Central memory CD4-positive, alpha-beta T cell (primary cell): ENCODE results near the gene DAAM2.

Experiments
- DNase-seq: peaks from one replicate; pipeline ENCODE4 v3.0.0; 2022
- total RNA-seq, 3 experiments: gene quantifications; one replicate each; lab custom pipeline; 2026; lab: John Stamatoyannopoulos, UW

Gene DAAM2
- total RNA-seq, result 0 to 0.19 (median 0) reads per million in 3 experiments

DNA sequence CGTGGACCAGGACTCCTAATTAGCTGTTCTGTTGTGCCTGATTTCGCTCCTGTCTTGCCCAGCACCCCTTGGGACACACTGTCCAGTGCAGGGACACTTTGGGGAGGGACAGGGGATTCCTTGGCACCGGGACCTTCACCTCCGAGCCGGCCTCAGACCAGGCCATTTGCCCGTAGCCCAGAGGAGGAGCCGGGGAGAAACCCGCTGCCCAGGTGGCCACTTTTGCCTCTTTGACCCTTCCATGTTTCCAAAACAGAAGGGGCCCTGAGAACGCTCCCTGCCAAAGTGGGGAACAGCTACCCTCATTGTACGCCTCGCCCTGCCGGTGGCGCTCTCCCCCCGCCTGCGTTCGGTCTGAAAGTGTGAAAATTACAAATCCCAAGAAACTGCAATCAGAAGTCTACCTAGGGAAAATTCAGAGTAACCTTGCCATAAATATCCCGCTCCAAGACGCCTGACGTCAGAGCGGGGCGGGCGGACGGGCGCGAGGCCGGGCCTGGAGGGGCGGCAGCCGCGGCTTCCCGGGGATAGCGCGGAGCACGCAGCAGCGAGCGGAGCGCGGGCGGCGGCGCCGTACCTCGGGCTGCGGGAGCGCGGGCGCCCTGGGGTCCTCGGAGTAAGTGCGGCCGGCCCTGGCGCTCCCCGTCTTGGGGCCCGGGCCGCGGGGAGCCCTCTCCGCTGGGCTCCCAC, at the start of gene DAAM2:
TSS of gene DAAM2 (plus strand) at position 527 of the 690 bp plus-strand sequence. CDS start 63,927 bp downstream, outside the sequence.
- no peak for DNase-seq

DNA sequence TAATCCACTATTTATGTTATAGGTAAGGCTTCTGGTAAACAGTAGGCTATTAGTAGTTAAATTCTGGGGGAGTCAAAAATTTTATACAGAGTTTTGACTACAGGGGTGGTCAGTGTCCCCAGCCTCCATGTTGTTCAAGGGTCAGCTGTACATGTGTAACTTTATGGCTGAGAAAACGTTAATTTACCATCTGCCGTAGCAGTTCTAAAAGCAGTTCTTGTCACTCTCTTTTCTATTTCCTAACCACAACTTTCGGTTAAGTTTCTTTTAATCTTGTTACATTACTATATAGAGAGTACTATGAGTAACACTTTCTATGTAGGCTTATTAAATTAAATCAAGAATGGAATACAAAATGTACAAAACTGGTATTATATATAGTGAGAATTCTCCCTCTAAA, 45.4 kb upstream of the DAAM2 start:
- DNase-seq, result no peak

DNA sequence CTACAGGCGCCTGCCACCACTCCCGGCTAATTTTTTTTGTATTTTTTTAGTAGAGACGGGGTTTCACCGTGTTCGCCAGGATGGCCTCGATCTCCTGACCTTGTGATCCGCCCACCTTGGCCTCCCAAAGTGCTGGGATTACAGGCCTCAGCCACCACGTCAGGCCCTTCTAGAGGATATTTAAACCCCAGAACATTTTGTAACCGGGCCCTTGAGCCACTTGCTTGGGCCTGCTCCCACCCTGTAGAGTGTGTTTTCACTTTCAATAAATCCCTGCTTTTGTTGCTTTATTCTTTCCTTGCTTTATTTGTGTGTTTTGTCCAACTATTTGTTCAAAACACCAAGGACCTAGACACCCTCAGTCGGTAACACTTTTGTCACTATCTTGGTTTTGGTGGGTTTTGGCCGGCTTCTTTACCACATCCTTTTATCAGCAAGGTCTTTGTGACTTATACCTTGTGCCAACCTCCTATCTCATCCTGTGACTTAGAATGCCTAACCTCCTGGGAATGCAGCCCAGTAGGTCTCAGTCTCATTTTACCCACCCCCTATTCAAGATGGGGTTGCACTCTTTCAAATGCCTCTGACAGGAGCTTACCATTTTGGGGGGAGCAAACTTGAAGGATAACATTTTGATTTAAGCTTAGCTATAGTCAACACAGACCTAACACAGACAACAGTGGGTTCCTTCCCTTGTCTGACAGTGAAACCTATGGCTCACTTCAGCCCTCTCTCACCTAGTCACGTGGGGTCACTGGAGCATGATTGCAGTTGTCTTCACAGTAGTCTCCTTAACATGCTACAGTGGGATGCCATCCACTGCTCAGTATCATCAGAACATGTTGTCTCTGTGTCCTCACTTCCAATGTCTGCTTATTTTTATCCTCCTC, 39.1 kb upstream of the DAAM2 start:
- DNase-seq, result no peak

DNA sequence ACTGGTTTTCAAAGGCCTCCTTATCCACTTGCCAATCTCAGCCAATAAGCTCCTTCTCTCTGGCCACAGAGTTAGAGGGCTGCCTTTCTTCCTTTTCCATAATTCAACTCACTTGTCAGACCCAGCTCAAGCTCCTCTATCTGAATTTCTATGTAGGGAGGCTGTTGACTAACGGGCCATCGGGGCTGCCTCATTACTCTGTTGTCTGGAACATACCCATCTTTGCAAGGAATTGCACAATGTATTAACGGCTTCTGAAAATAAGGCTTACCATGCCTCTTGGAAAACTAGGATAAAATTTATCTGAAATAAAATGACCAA, 38.5 kb upstream of the DAAM2 start:
- no peak for DNase-seq

DNA sequence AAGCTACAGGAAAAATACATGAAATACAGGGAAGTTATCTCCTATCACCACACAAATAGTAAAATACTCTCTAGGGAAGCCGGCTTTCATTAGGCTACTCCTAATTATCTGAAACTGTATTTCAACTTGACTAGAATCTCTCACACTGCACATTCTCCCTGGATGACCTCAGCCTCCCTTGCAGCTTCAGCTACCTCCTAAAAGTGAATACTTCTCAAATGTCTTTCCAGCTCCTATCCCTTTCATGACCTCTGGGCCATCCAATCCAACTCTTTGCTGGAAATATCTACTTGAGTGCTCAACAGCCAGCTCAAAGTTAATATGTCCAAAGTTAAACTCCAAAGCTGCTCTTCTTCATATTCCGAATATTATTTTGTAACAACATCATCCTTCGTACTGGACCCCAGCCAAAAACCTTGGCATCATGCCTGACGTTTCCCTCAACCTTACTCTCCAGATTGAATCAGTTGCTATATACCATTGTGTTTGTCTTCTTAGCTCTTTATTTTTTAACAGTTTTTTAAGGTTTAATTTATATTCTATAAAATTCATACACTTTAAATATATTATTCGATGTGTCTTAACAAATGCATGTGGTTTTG, 37.6 kb upstream of the DAAM2 start:
- no peak for DNase-seq

DNA sequence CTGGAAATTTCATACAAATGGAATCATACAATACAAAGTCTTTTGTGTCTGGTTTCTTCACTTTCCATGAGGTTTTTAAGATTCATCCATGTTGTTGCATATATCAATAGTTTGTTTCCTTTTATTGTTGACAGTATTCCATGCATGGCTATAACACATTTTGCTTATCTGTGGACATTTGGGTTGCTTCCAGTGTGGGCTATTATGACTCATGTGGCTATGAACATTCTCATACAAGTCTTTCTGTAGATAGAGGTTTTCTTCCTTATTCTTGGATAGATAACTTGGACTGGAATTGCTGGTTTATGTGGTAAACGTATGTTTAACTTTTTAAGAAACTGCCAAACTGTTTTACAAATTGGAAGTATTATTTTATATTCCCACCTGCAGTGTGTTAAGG, 36.9 kb upstream of the DAAM2 start:
- DNase-seq, result no peak

DNA sequence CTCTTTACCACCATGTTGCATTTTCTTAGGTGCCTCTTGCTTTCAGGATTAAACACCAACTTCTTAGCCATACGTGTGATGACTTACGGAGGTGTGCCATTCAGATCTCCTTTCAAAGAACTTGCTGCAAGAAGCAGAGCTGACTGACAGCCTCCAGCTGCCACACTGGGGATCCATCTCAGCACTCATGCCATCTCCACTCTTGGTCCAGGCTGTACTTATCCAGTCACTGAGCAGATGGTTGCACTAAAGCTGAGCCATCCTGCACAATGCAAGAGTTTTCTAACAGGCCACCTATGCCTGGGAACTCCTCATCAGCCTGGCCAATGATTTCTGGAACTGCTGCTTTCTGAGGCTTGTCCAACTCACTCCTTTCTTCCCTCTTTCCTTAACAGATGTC, 35.6 kb upstream of the DAAM2 start:
- DNase-seq, result no peak

DNA sequence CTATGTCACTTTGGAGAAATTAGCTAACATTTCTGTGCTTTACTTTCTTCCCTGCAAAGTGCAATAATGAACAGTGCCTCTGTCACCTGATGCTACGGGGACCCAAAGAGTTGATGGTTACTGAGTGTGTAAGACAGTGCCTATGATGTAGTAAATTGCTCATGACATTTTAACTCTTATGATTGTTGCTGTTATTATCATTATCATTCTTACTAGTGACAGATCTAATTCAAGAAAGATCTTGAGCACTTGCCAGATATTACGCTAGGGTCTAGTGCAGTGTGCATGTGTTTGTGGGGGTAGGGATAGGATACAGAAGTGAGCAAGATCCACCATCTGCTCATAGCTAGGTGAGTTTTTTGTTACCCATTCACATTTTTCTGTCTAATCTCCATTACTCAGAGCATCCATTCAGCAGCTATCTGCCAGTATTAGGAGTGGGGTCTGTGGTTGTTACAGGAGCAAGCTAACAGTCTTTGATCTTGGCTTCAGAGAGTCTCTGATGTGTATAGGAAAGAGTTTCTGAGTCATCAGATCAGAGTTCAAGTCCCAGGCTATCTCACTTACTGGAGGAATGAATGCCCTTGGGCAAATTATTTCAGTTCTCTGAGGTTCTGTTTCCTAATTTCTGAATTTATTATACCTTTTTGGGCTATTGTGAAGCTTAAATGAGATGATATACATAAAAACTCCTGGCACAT, 33.1 kb upstream of the DAAM2 start:
- DNase-seq, result no peak

DNA sequence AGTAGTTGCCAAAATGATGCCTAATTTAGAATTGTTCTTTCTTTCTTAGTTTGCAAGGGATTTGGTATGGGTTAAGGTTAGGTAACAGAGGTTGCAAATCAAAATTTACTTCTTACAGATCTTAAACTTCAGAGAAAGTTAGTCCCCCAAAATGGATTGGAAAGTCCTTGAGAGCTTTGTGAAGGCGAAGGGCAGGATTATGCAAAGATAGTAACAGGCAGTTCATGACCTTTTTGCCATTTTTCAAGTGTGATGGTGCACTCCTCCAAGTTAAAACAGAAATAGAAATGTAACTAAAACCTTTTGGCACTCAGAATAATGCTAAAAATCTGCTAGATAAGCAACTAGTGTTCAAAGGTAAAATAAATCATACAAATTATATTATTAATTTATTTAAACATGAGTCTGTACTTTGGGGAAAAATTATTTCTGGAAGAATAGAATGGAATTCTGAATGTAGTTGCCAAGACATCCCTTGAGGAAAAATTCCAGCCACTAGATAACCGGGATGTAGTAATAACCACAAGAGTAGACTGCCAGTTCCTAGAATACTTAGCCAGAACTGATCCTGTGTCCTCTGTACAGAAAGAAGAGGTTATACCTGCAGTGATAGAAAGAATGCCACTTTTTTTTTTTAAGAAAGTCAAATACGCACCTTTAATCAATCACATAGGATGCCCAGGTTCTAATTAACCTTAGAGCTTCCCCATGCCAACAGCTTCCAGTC, 31.8 kb upstream of the DAAM2 start:
- DNase-seq, result no peak

DNA sequence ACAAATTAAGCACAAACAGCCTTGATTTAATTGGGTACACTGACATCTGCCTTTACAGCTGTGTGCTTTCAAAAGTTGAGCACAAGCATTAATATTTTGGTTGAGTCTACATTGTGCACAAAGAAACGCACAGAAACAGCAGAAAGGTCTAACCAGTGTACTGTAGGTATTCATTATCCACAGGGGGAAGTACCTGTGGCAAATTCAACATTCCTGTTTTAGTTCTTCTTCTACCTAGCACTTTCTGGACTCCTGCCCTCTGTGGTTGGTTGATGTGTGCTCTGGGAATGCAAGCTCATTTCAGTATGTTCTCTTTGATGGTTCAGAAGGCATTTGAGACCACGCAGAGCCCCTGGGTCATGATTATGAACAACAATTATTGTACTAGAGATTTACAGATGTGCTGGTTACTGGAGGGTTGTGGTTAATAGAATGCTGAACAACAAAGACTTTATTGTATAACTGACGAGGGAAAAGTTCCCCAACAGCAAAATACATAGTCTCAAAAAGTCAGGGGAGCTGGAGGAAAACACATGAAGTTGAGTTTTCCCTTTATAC, 26.6 kb upstream of the DAAM2 start:
- DNase-seq, result no peak

DNA sequence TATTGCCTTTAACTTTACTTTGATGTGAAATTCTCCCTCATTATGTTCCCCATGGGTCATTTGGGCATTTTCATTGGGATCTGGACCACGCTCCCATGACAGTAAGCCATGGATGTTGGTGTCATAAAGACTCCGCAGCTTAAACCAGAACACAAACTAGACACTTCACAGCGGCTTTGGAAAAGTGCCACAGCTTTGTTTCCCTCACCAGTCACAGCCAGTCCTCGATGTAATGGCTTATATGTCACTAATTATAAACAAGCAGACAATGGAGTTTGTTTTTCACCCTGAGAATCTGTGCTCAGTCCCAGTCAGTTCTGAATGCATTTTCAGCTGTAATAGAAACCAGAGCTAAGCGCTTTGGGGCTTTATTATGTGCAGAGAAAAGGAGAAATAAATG, 23.2 kb upstream of the DAAM2 start:
- no peak for DNase-seq

DNA sequence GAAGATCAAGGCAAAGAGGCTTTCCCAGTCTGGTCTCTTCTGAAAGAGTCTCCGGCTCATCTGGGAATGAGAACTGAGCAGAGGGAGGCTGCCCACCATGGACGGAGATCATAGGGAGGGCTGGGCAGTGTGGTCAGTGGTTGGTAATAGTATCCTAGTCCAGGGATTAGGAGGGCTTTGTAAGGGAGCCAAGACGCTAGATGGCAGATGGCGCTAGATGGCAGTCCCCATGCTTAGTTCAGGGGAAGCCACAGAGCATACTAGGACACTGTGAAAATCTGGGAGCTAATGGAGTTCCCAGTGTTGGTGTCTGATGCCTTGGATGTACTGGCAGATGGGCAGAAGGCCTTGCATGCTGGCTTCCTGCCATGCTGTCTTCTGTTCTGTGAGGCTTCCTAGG, 21.7 kb upstream of the DAAM2 start:
- DNase-seq, result no peak

DNA sequence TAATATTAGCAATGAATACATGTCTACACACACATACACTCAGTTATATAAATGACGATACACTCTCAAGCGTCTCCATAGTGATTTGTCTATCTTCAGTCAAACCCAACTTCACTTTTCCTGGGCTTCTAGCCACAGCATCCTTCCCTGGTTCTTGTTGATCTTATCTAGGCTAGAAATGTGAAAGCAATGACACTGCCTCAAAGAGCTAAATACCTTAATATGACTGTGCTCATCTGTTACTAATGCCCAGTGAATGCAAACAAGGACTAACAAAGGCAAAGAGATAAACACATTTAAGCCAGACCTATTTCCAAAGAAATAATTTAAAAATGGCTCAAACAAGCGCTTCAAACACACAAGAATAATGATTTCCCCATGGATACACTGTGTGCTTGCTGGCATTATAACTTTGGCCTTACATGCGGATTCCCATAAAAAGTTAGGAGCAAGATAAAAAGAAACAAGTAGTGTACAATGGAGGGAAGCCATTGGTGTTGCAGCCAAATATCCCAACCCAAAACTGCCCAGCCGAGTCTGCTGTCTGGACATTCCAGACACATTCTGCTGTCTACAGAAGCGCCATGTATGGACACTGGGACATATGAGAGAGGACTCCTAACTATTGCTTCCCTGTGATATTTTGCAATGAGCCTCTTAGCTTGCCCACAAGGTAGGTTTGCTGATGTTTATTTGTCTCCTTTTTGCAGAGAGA, 19.5 kb upstream of the DAAM2 start:
- no peak for DNase-seq

DNA sequence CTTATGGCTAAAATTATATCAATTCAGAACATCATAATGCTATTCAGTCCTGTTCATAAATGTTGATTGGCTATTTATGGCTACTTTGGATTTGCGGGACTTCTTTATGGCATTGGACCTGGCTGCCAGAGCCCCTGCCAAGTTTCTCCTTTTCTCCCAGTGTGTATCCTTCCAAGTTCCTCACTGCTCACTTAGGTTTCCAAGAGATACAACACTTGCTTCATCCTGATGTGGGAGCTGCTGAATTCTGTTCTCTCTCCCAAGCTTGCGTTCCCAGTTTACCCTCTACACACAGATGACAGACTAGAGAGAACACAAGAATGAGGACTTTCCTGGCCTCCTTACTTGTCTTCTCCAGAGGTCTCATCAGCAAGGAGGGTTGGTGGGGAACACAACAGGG, 18.4 kb upstream of the DAAM2 start:
- no peak for DNase-seq

DNA sequence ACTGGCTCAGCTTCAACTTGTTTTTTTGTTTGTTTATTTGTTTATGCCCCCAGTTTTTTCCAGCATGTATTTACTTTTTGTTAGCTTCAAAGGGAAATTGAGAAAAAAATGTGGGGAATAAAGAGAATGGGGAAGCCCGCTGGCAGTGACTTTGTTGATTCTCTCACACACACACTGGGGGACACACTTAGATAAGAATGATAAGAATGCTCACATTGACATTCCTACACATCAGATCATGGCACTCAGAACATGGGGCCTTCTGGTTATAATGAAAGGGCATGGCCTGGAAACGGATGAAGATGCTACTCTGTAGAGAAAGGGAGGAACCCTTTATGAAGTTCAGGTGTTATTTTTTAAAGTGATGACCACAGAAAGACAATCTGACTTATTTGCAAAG, 15.6 kb upstream of the DAAM2 start:
- no peak for DNase-seq

DNA sequence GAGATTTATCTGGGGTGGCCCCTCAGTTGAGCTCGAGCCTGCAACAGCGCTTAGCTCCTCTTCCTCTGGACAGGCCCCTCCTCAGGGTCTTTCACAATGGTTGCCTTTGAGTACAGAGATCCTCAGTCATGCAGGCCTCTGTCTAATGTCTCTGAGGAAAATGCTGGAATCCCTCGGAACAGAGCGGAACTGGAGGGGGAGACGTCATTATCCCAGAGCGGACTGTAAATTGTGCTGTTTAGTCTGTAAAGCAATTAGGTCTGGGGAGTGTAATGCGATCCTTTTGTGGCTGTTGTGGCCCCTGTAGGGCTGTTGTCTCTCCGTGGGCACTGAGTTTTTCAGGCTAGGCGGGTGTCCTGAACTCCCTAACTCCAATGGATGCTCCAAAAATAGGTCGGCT, 15.0 kb upstream of the DAAM2 start:
- DNase-seq, result no peak

DNA sequence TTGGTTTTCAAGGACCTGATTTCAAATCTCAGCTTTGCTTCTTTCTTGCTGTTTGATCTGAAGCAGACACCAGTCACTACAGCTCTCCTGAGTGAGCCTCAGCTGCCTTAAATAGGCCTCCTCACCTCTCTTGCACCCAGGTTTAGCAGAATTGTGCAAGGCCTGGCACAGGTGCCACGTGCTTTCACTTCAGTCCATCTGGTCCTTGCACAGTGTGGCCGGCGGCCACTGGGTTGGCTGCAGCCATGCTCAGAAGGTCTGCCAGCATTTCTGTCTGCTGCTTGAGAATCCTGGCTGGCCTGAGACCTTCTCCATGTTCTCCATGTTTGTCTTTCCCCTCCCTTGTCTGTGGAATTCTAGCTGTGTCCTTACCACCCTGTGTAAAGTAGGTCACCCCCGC, 14.5 kb upstream of the DAAM2 start:
- no peak for DNase-seq

DNA sequence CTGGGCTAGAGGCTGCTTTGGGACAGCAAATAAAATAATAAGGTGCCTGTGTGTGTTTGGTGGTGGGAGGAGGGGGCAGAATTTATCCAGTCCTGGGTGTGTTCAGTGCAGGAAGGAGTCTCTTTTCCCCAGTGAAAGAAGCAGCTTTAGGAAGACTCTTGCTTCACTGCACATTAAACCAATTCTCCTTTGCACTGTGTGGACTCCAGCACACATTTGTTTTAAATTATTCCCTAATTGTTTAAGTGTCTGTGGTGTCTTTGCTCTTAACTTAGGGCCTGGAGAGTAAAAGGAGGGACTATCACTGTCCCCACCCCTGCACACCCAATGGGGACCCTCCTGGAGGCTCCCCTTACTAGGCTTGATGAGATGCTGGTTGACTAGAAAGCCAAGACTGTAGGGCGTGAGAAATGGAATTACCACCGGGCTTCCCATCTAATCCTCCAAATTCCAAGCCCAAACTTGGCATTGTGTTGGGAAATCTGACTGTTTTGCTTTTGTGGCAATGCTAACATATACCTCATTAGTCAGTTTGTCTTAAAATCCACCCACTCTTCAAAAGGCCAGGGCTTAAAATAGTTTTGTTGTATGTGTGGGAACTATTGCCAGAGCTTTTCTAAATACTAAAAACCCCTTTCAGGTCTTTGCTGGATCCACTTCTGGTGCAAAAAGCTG, 13.5 kb upstream of the DAAM2 start:
- DNase-seq, result no peak

DNA sequence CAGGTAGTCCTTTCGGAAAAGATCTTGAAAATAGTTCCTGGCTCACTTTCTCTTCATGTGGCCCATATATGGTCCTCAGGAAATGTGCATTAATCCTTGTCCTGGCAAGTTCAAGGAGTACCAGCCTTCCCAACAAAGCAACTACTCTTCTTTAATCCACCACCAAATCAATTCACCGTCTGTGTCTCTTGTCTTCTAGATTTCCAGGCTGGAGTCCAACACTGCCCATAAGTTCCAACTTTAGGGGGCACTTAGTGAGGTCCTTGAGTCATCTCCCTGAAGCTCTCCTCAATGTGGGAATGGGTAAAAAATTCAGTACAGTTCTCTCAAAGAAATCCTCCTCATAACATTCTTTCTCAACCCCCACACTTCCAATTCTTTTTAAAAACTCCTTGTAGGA, 6.9 kb upstream of the DAAM2 start:
- no peak for DNase-seq

DNA sequence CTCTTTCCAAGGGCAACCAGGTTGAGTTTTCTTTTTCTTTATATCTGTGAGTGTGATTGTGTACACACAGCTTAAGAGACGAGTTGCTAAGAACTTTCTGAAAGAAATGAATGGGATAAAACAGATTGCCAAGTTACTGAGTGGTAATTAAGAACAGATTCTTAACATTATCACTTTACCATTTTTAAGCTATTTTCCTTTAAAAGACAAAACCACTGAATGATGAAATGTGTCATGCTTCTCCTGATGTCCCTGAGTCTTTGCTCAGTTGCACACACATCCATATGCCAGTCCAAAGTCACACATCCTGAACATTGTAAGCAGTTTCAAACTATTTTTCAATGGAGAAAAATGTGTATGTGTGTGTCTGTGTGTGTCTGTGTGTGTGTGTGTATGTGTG, 5.5 kb upstream of the DAAM2 start:
- no peak for DNase-seq

DNA sequence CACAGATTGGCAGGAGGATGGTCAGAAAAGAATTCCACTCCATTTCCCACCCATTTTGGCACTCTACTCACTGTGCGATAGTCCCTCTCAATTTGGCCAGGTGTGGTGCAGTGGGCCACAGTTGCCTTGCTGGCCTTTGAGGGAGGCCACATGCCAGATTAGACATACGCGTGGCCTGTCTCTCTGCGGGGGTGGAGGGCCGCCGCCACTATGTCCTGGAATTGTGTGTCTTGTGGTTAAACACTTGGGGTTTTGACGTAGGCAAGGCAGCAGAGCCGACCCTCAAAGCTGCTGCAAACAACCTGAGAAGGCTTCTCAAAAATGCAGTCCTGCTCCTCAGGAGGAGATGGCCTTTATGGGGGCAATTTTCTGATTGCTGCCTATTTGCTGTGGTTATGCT, 4.9 kb upstream of the DAAM2 start:
- no peak for DNase-seq
